Superior temporal gyrus (tissue), 1 donor: ENCODE results near the gene GMEB2.
"Not testable (repeated sequence)": the region's sequence is repeated elsewhere in the genome, so short reads cannot be mapped to it uniquely, and the experiment has no call there.

Experiments
- DNase-seq: peaks from one replicate; pipeline ENCODE4 v3.0.0-alpha.2; 2016; ENCODE audit errors: extremely low spot score

GMEB2 gene

DNA sequence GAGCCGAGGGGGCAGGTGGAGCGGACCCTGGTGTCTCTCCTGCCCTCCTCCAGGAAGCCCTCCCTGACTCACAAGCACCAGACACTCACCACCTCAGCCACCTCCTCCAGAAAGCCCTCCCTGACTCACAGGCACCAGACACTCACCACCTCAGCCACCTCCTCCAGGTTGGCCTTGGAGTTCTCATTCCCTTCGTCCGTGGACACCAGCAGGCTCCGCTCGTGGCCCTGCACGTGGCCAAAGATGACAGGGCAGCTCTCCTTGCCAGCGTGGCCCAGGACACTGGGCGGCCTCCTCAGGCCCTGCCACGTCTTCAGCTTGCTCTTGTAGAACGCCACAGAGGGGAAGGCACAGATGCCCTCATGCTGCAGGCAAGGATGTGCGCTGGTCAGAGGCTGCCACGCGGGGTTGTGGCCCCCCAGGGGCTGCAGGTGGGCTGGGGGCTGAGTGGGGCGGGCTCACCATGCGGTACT lies 66.5 kb downstream of the GMEB2 start:
- DNase-seq = no peak

DNA sequence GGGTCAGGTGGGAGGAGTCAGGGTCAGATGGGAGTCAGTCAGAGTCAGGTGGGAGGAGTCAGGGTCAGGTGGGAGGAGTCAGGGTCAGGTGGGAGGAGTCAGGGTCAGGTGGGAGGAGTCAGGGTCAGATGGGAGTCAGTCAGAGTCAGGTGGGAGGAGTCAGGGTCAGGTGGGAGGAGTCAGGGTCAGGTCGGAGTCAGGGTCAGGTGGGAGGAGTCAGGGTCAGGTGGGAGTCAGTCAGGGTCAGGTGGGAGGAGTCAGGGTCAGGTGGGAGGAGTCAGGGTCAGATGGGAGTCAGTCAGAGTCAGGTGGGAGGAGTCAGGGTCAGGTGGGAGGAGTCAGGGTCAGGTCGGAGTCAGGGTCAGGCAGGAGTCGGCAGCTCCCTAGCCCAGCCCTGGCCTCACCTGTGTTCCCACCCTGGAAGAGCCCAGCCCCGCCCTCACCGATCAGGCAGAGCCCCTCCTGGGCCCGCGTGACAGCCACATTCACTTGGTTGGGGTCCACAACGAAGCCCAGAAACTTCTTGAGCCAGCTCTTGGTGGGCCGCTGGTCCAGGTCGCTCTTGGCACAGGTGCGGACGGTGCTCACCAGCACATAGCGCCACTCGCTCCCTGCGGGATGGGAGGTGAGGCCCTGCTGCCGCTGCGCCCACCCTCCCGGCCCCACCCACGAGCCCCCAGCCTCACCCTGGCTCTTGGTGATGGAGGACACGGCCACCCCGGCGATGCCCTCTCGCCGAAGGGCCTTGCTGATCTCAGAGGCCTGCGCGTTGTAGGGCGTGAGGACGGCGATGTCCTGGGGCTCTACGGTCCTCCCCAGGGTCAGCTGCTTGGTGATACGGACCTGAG lies 67.2 kb downstream of the GMEB2 start:
- not testable (repeated sequence) for DNase-seq

DNA sequence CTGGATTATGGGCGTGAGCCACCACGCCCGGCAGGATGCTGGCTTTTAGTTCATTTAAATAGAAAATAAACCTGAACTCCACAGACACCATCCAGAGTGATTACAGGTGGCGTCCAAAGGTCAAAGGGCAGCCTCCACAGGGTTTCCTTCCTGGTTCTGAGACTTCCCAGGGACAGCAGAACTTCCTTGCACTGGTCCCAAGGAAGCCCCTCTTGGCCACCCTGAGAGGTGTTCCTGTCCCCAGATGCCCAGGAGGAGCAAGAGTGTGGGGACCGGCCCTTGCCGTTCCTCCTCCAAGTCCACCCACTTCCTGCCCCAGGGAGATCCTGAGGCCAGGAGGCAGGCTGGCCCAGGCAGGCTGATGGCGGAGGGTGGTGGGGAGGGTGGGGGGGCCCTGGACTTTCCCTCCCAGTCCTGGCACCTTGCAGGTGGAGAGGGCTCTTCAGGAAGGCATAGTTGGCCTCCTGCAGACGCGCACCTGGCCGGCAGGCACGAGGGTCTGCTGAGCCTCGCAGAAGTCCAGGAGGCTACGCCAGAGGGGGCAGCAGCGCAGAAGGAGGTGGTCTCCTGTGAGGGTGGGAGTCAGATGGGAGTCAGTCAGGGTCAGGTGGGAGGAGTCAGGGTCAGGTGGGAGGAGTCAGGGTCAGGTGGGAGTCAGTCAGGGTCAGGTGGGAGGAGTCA lies 68.0 kb downstream of the GMEB2 start:
- no peak for DNase-seq

DNA sequence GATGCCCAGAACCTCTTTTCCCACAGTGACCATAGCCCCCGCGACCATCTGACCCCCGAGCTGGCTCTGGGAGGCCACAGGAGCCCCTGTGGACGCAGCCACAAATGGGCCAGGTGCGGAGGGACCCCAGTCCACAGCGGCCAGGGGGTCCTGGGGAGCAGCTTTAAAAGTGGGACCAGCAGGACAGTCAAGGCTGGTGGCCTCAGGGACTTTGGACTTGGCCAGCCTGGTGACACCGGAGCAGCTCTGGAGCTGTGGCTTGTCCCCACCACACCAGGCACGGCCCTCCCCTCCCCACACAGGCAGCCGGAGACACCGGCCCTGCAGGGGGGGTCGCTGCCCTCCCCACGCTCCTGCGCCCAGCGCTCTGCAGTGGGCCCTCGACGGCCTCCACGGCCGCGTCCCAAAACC lies 69.4 kb downstream of the GMEB2 start:
- DNase-seq = no peak

DNA sequence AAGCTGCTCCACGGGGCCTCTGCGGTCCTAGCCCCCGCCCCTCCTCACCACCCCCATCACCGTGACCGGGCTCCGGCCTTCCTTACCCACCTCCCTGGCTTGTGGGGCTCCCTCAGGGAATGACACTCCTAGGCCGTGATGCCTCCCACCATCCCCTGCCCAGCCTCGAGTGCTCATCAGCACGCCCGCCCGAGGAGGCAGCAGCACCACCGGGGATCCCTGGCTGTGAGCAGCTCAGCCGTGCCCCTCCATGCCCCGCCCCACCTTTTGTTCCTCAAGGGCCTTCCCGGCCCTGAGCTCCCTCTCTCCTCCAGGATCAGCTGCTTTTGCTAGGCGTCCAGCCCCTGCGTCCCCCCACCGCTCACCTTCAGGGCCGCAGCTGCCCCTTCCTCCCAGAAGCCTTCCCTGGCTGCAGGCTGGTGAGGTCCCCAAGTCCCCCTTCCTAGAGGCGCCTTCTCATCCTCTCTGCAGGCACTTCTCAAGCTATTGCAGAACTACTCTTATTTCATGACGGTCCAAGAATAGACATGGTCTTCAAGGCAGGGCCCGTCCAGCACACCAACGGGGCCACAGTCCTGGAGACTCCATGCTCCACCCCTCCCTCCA lies 69.9 kb downstream of the GMEB2 start:
- DNase-seq = no peak

DNA sequence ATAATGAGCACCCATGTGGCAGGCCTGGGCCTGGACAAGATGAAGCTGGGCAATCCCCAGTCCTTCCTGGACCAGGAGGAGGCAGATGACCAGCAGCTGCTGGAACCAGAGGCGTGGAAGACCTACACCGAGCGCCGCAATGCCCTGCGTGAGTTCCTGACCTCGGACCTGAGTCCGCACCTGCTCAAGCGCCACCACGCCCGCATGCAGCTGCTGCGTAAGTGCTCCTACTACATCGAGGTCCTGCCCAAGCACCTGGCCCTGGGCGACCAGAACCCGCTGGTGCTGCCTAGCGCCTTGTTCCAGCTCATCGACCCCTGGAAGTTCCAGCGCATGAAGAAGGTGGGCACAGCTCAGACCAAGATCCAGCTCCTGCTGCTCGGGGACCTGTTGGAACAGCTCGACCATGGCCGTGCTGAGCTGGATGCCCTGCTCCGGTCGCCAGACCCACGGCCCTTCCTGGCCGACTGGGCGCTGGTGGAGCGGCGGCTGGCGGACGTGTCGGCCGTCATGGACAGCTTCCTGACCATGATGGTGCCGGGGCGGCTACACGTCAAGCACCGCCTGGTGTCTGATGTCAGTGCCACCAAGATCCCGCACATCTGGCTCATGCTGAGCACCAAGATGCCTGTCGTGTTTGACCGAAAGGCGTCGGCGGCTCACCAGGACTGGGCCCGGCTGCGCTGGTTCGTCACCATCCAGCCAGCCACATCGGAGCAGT lies 71.1 kb downstream of the GMEB2 start:
- DNase-seq = no peak

DNA sequence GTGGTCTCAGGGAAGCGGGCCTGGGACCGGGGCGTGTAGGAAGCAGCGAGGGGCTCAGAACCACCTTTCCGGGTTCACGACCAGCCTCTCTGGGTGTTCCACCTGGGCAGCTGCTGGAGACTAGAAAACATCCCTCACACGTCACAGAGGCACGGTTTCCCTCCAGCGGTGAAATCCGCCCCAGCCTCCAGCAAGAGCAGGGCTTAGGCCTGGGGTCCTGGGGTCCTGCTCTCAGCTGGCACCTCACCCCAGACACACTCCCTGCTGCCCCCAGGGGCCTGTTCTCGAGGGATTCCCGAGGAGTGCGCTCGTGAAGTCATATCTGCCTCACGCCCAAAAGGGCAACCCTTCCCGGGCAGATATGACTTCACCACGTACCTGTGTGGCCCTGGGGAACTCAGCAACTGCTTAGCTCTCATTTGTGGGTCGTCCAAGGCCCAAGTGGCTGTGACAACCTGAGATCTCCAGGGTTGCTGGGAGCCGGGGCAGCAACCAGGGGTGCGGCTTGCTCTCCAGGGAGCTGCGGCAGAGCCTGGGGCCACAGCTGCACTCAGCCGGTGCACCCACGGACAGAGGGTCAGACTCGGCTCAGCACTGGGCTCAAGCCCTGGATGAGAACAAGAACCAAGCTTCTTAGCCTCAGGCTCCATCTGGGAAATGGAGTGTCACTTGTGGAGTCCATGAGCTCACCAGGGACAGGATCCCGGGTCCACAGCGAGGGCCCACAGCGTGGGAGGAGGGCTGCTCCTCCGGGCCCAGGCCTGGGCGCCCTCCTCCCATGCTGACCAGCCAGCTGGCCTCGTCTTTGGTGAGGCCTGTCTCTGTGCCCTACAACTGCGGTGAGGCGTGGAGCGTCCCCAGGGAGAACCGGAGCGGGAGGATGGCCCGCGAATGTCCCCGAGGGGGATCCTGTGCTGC lies 72.3 kb downstream of the GMEB2 start:
- no peak for DNase-seq

DNA sequence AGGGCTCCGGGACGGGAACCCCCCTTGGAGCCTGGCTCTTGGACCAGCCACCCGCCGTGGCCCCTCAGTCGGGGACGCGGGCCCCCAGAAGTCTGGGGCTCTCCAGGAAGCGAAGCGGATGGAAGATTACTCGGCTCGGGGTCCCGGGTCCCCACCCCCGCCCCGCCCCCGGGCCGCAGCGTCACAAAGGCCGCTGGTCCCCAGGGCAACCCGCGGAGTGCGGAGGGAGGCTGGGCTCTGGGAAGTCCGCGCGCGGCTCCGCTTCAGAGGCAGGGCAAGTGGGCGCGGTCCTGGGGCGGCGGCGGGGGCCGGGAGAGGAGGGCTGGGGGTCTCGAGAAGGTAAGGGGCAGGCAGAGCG lies 73.0 kb downstream of the GMEB2 start, which contains the start of gene FNDC11:
FNDC11 (plus strand) TSS at position 227 of the 358 bp plus-strand sequence. CDS start 1,505 bp downstream, outside the sequence.
- no peak for DNase-seq

DNA sequence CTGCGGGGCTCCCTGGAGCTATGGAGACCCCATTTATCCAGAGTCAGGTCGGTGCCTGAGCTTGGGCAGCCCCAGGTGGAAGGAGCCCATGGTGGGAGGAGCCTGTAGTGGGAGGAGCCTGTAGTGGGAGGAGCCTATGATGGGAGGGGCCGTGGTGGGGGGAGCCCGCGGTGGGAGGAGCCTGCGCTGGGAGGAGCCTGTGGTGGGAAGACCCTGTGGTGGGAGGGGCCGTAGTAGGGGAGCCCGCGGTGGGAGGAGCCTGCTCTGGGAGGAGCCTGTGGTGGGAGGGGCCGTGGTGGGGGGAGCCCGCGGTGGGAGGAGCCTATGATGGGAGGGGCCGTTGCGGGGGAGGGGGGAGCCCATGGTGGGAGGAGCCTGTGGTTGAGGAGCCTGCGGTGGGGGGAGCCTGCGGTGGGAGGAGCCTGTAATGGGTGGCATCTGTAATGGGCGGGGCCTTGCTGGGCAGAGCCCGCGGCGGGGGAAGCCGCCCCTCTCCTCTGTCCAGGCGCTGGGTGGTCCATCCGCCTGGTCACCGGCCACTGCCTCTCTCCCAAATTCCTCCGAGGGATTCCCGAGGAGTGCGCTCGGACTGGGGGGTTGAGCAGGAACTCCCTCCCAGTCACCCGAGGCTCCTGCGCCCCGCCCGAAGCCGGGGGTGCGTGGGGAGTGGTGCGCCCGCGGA lies 73.5 kb downstream of the GMEB2 start:
- no peak for DNase-seq

DNA sequence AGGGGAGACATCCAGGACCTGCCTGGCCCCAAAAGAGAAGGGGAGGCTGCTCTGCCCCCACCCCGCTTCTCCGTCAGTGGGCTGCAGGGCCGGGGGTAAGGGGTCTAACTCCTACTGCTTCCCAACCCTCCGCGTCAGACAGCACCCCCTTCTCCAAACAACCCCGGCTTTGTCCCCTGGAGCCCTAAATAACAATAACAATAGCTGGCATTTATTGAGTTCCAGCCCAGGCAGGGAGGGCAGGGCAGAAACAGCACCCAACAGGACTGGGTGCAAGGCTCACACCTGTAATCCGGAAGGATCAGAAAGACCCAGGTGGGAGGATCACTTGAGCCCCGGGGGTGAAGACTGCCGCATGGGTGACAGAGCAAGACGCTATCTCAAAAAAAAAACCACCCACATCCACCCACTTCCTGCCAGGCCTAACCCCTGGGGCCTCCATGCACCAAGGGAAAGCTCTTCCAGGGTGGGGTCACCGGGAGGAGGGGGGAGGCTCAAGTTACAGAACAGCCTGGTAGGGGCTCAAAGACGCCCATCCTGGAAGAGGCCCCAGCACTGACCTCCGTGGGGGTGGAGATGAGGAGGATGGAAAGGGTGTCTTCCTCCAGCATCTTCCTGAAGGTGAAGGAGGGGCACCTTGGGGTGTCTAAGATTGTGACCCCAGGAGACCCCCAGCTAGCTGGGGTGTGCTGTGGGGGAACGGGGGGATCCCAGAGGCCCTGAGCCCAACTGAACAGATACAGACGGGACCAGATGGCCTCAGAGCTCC lies 74.2 kb downstream of the GMEB2 start:
- no peak for DNase-seq

DNA sequence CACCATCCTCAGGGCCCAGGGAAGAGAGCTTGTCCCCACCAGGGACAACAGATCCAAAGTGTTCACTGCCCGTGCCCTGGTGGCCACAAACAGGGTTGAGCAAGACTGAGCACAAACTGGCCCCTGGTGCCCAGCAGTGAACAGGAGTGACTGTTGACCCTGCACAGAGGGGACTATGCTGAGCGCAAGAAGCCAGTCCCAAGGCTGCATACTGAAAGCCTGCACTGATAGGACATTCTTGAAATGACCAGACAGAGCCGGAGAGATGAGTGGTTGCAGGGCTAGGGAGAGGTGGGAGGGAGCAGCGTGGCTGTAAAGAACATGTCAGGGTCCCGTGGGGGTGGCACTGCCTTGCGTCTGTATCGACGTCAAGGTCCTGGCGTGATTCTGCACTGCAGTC lies 75.8 kb downstream of the GMEB2 start:
- no peak for DNase-seq

DNA sequence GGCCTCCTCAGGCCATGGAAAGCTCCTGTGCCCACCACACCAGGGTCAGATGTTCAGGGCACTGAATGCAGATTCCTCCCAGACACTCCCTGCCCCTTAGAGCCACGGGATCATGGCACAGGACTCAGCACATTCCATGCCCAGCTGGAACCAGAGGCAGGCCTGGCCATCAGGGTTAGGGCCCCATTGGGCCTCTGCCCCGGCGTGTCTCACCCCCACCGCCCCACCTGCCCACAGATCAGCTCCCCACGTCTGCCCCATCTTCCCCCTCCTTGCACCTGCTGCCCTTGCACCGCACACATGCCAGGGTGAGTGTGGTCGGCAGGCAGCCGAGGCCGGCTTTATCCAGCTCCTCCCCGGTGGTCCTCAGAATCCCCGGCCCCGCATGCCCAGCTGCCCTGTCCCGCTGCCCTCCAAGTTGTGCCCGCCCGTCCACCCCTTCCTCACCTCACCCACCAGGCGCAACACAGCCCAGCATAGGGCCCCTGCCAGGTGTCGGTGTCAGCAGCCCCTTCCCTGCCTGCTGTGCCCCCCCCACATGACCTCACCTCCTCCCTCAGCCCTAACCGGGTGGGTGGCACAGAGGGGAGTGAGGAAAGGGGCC lies 77.1 kb downstream of the GMEB2 start:
- no peak for DNase-seq

DNA sequence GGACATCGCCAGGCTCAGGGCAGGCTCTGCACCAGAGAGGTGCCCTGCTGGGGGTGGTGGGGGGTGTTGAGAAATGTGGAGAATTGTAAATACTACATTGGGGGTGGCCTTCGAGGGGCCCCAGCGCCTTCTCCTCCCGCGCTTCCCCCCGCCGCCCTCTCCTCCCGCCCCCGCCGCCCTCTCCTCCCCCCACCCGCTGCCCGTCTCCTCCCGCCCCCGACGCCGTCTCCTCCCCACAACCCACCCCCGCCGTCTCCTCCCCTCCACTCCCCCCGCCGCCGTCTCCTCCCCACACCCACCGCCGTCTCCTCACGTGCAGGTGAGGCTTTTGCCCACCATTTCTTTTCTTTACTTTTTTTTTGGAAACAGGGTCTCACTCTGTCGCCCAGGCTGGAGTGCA lies 77.9 kb downstream of the GMEB2 start:
- no peak for DNase-seq

DNA sequence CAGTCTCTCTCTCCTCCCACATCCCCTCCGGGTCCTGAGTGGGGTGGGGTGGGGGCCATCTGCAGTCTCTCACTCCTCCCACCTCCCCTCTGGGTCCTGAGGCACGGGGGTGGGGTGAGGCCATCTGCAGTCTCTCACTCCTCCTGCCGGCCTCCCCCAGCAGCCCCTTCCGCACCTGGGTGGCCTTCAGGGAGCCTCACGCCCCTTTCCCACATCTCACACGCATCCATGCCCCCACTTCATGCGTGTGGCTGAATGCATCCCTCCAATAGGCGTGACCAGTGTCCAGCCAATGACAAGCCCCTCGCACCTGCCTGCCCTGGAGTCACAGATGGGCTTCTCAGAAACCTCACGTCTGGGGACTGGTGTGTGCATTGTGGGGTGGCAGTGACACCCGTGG lies 78.4 kb downstream of the GMEB2 start:
- DNase-seq = no peak

DNA sequence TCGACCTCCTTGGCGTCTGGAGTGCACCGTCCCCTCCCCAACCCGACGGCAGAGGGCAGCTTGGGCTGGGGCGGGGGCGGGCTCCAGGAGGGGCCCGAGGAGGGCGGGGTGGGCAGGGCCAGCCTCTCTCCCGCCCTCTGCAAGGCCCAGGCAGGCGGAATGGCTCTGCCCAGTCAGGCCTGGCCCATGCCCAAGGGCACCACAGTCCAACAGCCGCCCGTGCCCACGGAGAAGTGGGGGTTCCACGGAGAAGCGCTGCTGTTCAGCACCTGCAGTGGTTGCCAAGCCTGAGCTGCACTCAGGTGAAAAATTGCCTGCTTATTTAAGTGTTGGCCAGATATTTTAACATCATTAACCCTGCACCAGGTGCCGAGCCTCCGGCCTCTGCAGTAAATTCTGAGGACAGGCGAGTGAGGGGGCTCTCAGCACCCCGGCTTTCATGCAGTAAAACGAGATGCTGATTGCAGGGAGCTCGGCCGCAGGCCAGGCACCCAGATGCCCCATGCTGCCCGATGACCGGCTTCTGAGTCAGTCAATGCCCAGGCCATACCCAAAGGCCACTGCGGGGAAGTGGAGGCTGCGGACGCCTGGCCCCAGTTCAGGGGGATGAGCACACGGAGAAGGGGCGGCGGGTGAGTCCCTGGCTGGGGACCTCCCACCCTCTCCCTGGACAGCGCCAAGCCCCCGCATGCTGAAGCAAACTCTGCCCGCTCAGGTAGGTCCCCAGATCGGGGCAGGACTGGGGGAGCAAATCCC lies 79.0 kb downstream of the GMEB2 start, which contains the start of gene SRMS:
SRMS (minus strand) TSS at position 25 of the 756 bp plus-strand sequence. CDS start 286 bp downstream, outside the sequence.
- DNase-seq = no peak

DNA sequence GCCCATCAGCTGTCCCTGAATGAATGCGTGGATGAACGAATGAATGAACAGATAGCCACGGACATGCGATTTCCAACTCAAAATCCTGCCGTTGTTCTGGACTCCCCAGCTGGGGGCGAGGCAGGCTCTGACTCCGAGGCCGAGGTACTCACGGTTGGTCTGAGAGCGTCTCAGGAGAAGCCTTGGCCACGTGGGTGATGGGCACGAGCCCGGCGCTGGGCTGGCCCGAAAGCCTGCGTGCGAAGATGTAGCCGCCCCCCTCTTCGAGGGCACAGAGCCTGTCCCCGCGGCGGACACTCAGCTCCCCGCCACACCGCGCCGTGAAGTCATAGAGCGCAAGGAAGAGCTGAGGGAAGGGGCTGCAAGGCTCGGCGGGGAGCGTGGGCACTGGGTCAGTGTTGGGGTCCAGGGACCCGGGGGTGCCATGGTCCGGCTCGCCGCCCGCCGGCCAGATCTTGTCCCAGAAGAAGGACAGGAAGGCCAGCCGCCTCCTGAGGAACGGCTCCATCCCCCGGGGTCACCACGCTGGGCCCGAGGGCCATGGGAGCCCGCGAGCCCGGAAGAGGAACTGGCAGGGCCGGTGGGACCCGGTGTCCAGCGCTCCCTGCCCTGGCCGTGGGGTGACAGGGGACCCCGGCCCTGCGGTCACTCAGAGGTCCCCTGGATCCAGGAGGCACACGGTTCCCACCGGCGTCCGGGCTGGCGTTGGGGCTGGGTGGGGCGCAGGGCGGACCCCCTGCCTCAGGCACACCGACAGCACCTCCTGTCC lies 79.8 kb downstream of the GMEB2 start:
- no peak for DNase-seq

DNA sequence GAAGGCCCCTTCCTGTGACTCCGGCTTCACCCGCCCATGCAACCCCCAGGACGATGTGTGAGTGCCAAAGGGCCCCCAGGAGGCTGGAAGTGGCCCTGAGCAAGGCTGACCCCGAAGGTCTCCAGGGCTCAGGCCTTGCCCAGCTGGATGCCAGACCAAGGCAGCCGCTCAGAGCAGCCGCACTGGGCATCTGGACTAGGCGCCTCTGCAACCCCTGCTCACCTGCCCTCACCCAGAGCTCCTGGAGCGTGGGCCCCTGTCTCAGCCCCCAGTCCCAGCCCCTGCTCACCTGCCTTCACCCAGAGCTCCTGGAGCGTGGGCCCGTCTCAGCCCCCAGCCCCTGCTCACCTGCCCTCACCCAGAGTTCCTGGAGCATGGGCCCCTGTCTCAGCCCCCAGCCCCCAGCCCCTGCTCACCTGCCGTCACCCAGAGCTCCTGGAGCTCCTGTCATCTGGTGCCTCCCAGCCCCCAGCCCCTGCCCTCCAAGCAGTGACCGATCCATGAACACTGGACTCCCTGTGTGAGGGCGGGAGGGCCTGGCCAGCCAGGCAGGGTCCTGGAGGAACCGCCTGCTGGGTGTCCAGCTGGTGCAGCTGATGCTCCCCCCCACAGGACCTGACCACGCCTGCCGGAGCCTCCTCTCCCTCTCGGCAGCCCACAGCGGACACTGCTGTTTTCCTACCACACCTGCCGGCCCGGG lies 80.5 kb downstream of the GMEB2 start:
- DNase-seq = no peak
